Transverse colon (tissue), 4 donors: ENCODE results near the gene DCAF15. TPM values are rescaled to one million over a fixed set of nuclear protein-coding genes. Genes with fewer than 3 reads are reported as not detected.
A peak's percentile ranks its signal among the peaks of the same experiment; 100 is the strongest.

ENCODE experiments used
- DNase-seq: peaks from one replicate; pipeline ENCODE4 v3.0.0-alpha.2; 2019
- H3K27ac ChIP-seq, 4 donors: fragments of 200-600 bp; sonication (generic); 2 replicates each; pipeline ENCODE4 v1.5.1; 2016 to 2018; ENCODE audit warnings: inconsistent platforms in 4 of 4
- H3K27me3 ChIP-seq: fragments of 200-600 bp; sonication (generic); 2 replicates; pipeline ENCODE4 v1.5.1; 2017; ENCODE audit warnings: inconsistent platforms
- H3K36me3 ChIP-seq, 4 donors: fragments of 200-600 bp; sonication (generic); 2 replicates each; pipeline ENCODE4 v1.5.1; 2017 to 2019; ENCODE audit warnings: inconsistent platforms in 4 of 4
- H3K4me1 ChIP-seq, 4 donors: fragments of 200-600 bp; sonication (generic); 2 replicates each; pipeline ENCODE4 v1.5.1; 2017 to 2020; ENCODE audit warnings: inconsistent platforms in 4 of 4
- H3K4me3 ChIP-seq, 4 donors: fragments of 200-600 bp; sonication (generic); 1 replicate in 1 of 4; 2 replicates in 3 of 4; pipeline versions ENCODE4 v1.5.1 to v1.6.1; 2017 to 2019; ENCODE audit warnings: inconsistent platforms in 4 of 4
- H3K9me3 ChIP-seq, 2 donors: fragments of 200-600 bp; sonication (generic); 2 replicates each; pipeline ENCODE4 v1.5.1; 2017 to 2019; ENCODE audit warnings: inconsistent platforms in 2 of 2
- CTCF ChIP-seq, 5 experiments: fragments of 200-600 bp in 3 of 5; fragments of 450-650 bp in 2 of 5; sonication (generic) in 3 of 5; IDR thresholded peaks; 1 replicate in 2 of 5; 2 replicates in 3 of 5; pipeline ENCODE4 v1.5.1; 2016 to 2017; ENCODE audit warnings: antibody characterized with exemption in 5 of 5, inconsistent platforms in 3 of 5, mild to moderate bottlenecking in 2 of 5, moderate library complexity in 1 of 5
- EP300 ChIP-seq: sonication (generic); formaldehyde crosslinking; IDR thresholded peaks from one replicate; pipeline ENCODE4 v1.6.1; 2017; ENCODE audit warnings: antibody characterized with exemption, low read depth
- POLR2A ChIP-seq: fragments of 450-650 bp; IDR thresholded peaks from one replicate; pipeline ENCODE4 v1.6.1; 2016; ENCODE audit warnings: antibody characterized with exemption, mild to moderate bottlenecking, moderate library complexity
- POLR2AphosphoS5 ChIP-seq, 3 donors: sonication (generic); formaldehyde crosslinking; IDR thresholded peaks; one replicate each; pipeline ENCODE4 v1.6.1; 2016; ENCODE audit warnings: antibody characterized with exemption in 3 of 3
- WGBS, 2 donors: methylation state at CpG; one replicate each; pipeline ENCODE4 v1.1.5; 2018; ENCODE audit warnings: low coverage in 1 of 2; 5-methylcytosine and 5-hydroxymethylcytosine counted together
- in situ Hi-C, 4 donors: fragments of 200-750 bp; cut with MboI; loops; one replicate each; pipeline versions ENCODE4 v1.15.0 to v1.15.1; 2017; ENCODE audit warnings: low sequenced_read_pairs in 3 of 4, low pct_ligation_motif_present in 1 of 4, low pct_unique_long_range_greater_than_20kb in 1 of 4
- intact Hi-C: fragments of 100-400 bp; cut with DNase I; formaldehyde crosslinking; loops from one replicate; pipeline ENCODE4 v1.15.1; 2023; ENCODE audit warnings: low total_unique reads
- total RNA-seq, 4 donors: library from RNA; depleted of rRNA; stranded (reverse); fragments of >200 nt; gene quantifications; one replicate each; pipeline ENCODE4 v1.1.0, GENCODE V29; 2016

DCAF15 gene
- total RNA-seq, 4 donors from 2014 or later, result 26.2 to 61.7 (median 35.8) TPM

GRCh38 chr19:13986348-13986904 is 34.1 kb downstream of the DCAF15 start:
- in situ Hi-C loops, result no loop called here
- Histone ChIP-seq H3K4me3 (no peak overlapping the region), H3K4me1 (peaks cover 10 to 21% (median 16%) of the 10 kb centered on the region in 4 donors), H3K9me3 (no peaks in the 10 kb centered on the region), H3K27ac (peak overlapping the region; percentile 73 to 84 (median 80)), H3K27me3 (no peaks in the 10 kb centered on the region), H3K36me3 (no peaks in the 10 kb centered on the region)
- intact Hi-C loops, result no loop called here
- WGBS, 2 donors, result 59% methylated on average over 15 of the region's 19 CpGs; no CpG with 5 or more reads in 1 of the 2 donors
- TF ChIP-seq POLR2AphosphoS5 (IDR thresholded peaks at IDR 0.05) (peak in 1 of 3 donors; percentile 39), EP300 (no peak), POLR2A (peak; percentile 28), CTCF (IDR thresholded peaks at IDR 0.05) (no peak)
- DNase-seq, result peak; percentile 90

GRCh38 chr19:13987101-13987890 is 35.0 kb downstream of the DCAF15 start:
- Histone ChIP-seq H3K27me3 (no peaks in the 10 kb centered on the region), H3K27ac (peak overlapping the region; percentile 73 to 84 (median 80)), H3K36me3 (peaks cover 0 to 4% (median 1%) of the 10 kb centered on the region in 4 donors), H3K9me3 (no peaks in the 10 kb centered on the region), H3K4me3 (no peak overlapping the region), H3K4me1 (peaks cover 10 to 21% (median 16%) of the 10 kb centered on the region in 4 donors)
- TF ChIP-seq POLR2A (no peak), CTCF (IDR thresholded peaks at IDR 0.05) (no peak), EP300 (no peak), POLR2AphosphoS5 (IDR thresholded peaks at IDR 0.05) (no peak)
- DNase-seq, result no peak
- WGBS, 2 donors, result 79% methylated on average over 17 of the region's 17 CpGs; no CpG with 5 or more reads in 1 of the 2 donors
- in situ Hi-C loops, result no loop called here
- intact Hi-C loops, result no loop called here

GRCh38 chr19:13989487-13989886 is 37.2 kb downstream of the DCAF15 start:
- no peak overlapping the region for H3K4me3 ChIP-seq
- no peaks in the 10 kb centered on the region for H3K27me3 ChIP-seq
- intact Hi-C loops, result no loop called here
- no peaks in the 10 kb centered on the region for H3K9me3 ChIP-seq
- no peak for TF ChIP-seq POLR2AphosphoS5 (IDR thresholded peaks at IDR 0.05)
- no peak for TF ChIP-seq CTCF (IDR thresholded peaks at IDR 0.05)
- TF ChIP-seq EP300, result no peak
- TF ChIP-seq POLR2A, result no peak
- in situ Hi-C loops, result no loop called here
- H3K4me1 ChIP-seq, result peaks cover 10 to 21% (median 16%) of the 10 kb centered on the region in 4 donors
- no peak for DNase-seq
- WGBS, 2 donors, result 88 to 100% methylated on average over 2 to 7 of the region's 7 CpGs
- peaks cover 0 to 9% (median 2%) of the 10 kb centered on the region in 4 donors for H3K36me3 ChIP-seq
- no peak overlapping the region for H3K27ac ChIP-seq

GRCh38 chr19:13990085-13990484 is 37.8 kb downstream of the DCAF15 start:
- WGBS, 2 donors, result 91 to 100% methylated on average over 5 to 8 of the region's 8 CpGs
- intact Hi-C loops, result no loop called here

More at GRCh38 chr19:13990085-13990484, 37.8 kb downstream of the DCAF15 start:
- Histone ChIP-seq H3K4me1 (peaks cover 10 to 23% (median 16%) of the 10 kb centered on the region in 4 donors), H3K27ac (no peak overlapping the region), H3K9me3 (no peaks in the 10 kb centered on the region), H3K4me3 (no peak overlapping the region), H3K27me3 (no peaks in the 10 kb centered on the region), H3K36me3 (peaks cover 0 to 9% (median 2%) of the 10 kb centered on the region in 4 donors)
- no peak for DNase-seq
- TF ChIP-seq CTCF (IDR thresholded peaks at IDR 0.05) (no peak), EP300 (no peak), POLR2A (no peak), POLR2AphosphoS5 (IDR thresholded peaks at IDR 0.05) (no peak)
- in situ Hi-C loops, result no loop called here
